Tibial nerve (tissue), 4 donors: ENCODE results near the gene MLKL.

Experiments used
- EP300 ChIP-seq, 2 donors: sonication (generic); formaldehyde crosslinking; IDR thresholded peaks; one replicate each; pipeline ENCODE4 v1.6.1; 2017; ENCODE audit warnings: antibody characterized with exemption in 2 of 2, mild to moderate bottlenecking in 1 of 2
- POLR2A ChIP-seq, 2 donors: fragments of 450-650 bp; IDR thresholded peaks; one replicate each; pipeline ENCODE4 v1.6.1; 2017; ENCODE audit warnings: antibody characterized with exemption in 2 of 2, mild to moderate bottlenecking in 2 of 2, moderate library complexity in 2 of 2
- TF ChIP-seq, protein P1 (sequence below), 5 experiments: fragments of 200-600 bp in 3 of 5; fragments of 450-650 bp in 2 of 5; sonication (generic) in 3 of 5; IDR thresholded peaks; one replicate each; pipeline ENCODE4 v1.5.1; 2016 to 2019; ENCODE audit warnings: antibody characterized with exemption in 5 of 5, mild to moderate bottlenecking in 3 of 5, moderate library complexity in 2 of 5

DNA sequence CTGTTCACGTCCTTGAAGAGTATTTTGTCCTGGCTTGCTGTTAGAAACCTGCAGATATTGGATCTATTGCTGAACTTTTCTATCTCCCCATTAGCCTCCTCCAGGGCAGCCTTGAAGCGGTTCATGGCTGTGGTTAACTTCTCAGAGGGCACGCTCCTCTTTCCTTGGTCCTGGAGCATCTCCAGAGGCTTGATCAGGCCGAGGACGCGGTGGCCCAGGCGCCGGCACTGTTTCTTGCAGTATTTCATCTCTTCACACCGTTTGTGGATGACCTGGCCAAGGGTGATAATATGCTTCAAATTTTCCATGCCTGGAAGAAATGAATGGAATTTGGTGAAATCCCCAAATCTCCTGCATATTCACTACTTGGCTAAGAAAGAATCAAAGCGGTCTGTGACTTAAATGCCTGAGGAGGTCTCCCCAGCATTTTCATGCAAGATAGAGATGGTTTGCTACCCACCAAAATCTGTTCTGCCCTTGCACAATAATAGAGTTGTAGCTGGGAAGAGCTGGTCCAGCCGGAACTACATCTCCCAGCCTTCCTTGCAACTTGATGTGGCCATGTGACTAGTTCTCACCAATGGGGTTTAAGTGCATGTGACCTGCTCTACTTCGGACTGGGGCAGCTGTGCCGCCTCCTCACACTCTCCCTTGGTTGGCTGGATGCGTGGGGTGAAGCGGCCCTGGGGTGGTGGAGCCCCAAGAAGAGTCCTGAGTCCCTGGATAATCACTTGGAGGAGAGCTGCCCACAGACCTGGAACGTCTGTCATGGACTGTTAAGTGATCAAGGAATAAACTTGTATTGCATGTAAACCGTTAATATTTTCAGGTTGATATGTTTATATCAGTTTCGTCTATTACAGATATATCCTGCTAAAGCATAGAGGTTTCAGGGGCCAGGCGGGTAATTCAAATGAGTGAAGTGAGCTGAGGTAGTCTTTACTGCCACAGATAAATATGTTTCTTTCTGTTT, 4.9 kb downstream of the MLKL start:
- TF ChIP-seq, protein P1, sequence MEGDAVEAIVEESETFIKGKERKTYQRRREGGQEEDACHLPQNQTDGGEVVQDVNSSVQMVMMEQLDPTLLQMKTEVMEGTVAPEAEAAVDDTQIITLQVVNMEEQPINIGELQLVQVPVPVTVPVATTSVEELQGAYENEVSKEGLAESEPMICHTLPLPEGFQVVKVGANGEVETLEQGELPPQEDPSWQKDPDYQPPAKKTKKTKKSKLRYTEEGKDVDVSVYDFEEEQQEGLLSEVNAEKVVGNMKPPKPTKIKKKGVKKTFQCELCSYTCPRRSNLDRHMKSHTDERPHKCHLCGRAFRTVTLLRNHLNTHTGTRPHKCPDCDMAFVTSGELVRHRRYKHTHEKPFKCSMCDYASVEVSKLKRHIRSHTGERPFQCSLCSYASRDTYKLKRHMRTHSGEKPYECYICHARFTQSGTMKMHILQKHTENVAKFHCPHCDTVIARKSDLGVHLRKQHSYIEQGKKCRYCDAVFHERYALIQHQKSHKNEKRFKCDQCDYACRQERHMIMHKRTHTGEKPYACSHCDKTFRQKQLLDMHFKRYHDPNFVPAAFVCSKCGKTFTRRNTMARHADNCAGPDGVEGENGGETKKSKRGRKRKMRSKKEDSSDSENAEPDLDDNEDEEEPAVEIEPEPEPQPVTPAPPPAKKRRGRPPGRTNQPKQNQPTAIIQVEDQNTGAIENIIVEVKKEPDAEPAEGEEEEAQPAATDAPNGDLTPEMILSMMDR (IDR thresholded peaks at IDR 0.05) = no peak
- TF ChIP-seq POLR2A (IDR thresholded peaks at IDR 0.05) (peak in 1 of 2 donors; percentile 33), EP300 (IDR thresholded peaks at IDR 0.05) (peak in 1 of 2 donors; percentile 77)
